Measurements from ENCODE around the gene LZIC.

DNA sequence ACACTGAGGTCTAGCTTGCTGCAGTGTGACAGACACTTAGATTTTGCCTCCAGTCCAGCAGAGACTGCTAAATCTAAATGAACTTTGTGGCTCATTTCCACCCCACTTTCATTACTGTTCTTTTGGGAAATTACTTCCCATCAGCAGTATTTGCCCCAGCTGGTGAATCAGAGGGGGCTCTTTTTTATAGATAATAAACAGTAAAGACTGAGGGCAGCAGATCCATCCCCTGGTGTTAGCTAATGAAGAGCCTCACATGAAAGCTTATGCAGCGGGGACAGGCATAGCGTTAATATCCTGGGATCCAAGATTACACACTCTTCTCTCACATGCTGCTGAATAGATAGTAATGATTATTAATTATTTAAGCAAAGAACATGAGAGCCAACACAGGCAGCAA lies 26.7 kb downstream of the LZIC start:
- TF ChIP-seq, protein P1, sequence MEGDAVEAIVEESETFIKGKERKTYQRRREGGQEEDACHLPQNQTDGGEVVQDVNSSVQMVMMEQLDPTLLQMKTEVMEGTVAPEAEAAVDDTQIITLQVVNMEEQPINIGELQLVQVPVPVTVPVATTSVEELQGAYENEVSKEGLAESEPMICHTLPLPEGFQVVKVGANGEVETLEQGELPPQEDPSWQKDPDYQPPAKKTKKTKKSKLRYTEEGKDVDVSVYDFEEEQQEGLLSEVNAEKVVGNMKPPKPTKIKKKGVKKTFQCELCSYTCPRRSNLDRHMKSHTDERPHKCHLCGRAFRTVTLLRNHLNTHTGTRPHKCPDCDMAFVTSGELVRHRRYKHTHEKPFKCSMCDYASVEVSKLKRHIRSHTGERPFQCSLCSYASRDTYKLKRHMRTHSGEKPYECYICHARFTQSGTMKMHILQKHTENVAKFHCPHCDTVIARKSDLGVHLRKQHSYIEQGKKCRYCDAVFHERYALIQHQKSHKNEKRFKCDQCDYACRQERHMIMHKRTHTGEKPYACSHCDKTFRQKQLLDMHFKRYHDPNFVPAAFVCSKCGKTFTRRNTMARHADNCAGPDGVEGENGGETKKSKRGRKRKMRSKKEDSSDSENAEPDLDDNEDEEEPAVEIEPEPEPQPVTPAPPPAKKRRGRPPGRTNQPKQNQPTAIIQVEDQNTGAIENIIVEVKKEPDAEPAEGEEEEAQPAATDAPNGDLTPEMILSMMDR (IDR thresholded peaks at IDR 0.05; ENCODE audit: insufficient read depth, low read depth, low read length) = no peak
- no peak for TF ChIP-seq EZH2 (IDR thresholded peaks at IDR 0.05; ENCODE audit: insufficient read depth, low read length)
